NCI-H2081 treated with DMSO at 0.1 percent for 48 hours (cell line): Measurements from ENCODE around the gene BRAF.
"Not testable (repeated sequence)": the region's sequence is repeated elsewhere in the genome, so short reads cannot be mapped to it uniquely, and the experiment has no call there.

ENCODE experiments used
- DNase-seq: peaks from one replicate; lab custom pipeline; 2025; lab: John Stamatoyannopoulos, UW

The BRAF gene

GRCh38 chr7:140924821-140925421 is at the start of gene BRAF:
BRAF (minus strand) TSS chr7:140924929; CDS start chr7:140924703, 226 bp downstream.
- peak; percentile 71 for DNase-seq

GRCh38 chr7:140972876-140973829 is 48.4 kb upstream of the BRAF start:
- DNase-seq, result no peak

GRCh38 chr7:140972344-140972743 is 47.6 kb upstream of the BRAF start:
- DNase-seq, result no peak

- no peak for DNase-seq
These were observed 42.7 kb upstream of the BRAF start for GRCh38 chr7:140967438-140967837.

GRCh38 chr7:140966561-140967233 is 42.0 kb upstream of the BRAF start:
- DNase-seq, result no peak

- DNase-seq, result no peak
These were observed 36.4 kb upstream of the BRAF start for GRCh38 chr7:140961117-140961516.

- DNase-seq, result not testable (repeated sequence)
These were observed 32.3 kb upstream of the BRAF start for GRCh38 chr7:140956997-140957396.

GRCh38 chr7:140945940-140946339 is 21.2 kb upstream of the BRAF start:
- DNase-seq, result no peak

- not testable (repeated sequence) for DNase-seq
These were observed 17.5 kb upstream of the BRAF start for GRCh38 chr7:140942242-140942641.

- no peak for DNase-seq
These were observed 16.2 kb upstream of the BRAF start for GRCh38 chr7:140940898-140941297.

- no peak for DNase-seq
These were observed 13.1 kb upstream of the BRAF start for GRCh38 chr7:140937702-140938264.

GRCh38 chr7:140928491-140929309 is 4.0 kb upstream of the BRAF start:
- no peak for DNase-seq

- not testable (repeated sequence) for DNase-seq
These were observed 3.2 kb upstream of the BRAF start for GRCh38 chr7:140927945-140928344.

GRCh38 chr7:140927351-140927750 is 2.6 kb upstream of the BRAF start:
- no peak for DNase-seq

- DNase-seq, result no peak
These were observed 1.5 kb upstream of the BRAF start for GRCh38 chr7:140926021-140926817.

- DNase-seq, result no peak
These were observed 509 bp downstream of the BRAF start for GRCh38 chr7:140924019-140924820.

- DNase-seq, result no peak
These were observed 1.2 kb downstream of the BRAF start for GRCh38 chr7:140923358-140924006.

GRCh38 chr7:140922741-140923345 is 1.9 kb downstream of the BRAF start:
- no peak for DNase-seq

GRCh38 chr7:140920745-140921144 is 4.0 kb downstream of the BRAF start:
- no peak for DNase-seq
